Measurements from ENCODE around the gene DPY19L3. TPM values are rescaled to one million over a fixed set of nuclear protein-coding genes. Genes with fewer than 3 reads are reported as not detected.
"Not testable (repeated sequence)": the region's sequence is repeated elsewhere in the genome, so short reads cannot be mapped to it uniquely, and the experiment has no call there.

DPY19L3 gene
- total RNA-seq, 1 experiment from 2014 or later: 54.4 TPM

DNA sequence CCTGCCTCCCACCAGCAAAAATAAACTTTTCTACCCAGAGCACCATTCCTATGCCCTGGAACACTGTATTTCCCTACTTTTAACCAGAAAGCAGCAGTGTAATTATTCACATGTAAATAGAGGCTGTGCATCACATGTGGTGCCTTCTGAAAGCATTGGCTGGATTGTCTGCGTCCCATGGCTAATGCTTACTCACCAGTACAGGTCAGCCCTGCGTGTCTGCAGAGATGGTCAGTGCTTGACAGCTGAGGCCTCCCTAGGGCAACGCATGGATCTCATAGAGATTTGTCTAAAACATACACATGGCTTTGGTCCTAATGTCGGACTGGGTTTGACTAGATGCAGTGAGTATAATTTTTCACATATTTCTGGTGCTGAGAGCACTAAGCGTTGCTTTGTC, 64.2 kb downstream of the DPY19L3 start:
- in situ Hi-C loops (cut with HindIII; ENCODE audit: low pct_unique_long_range_greater_than_20kb, low sequenced_read_pairs): no loop called here
- DNase-seq (ENCODE audit: low read depth): no peak

- no peak for DNase-seq (ENCODE audit: low read depth)
- in situ Hi-C loops (cut with HindIII; ENCODE audit: low pct_unique_long_range_greater_than_20kb, low sequenced_read_pairs): no loop called here
These were observed 65.5 kb downstream of the DPY19L3 start for GRCh38 chr19:32471095-32471494.

GRCh38 chr19:32471811-32472210, 66.2 kb downstream of the DPY19L3 start:
- in situ Hi-C loops (cut with HindIII; ENCODE audit: low pct_unique_long_range_greater_than_20kb, low sequenced_read_pairs): no loop called here
- DNase-seq (ENCODE audit: low read depth): no peak

DNA sequence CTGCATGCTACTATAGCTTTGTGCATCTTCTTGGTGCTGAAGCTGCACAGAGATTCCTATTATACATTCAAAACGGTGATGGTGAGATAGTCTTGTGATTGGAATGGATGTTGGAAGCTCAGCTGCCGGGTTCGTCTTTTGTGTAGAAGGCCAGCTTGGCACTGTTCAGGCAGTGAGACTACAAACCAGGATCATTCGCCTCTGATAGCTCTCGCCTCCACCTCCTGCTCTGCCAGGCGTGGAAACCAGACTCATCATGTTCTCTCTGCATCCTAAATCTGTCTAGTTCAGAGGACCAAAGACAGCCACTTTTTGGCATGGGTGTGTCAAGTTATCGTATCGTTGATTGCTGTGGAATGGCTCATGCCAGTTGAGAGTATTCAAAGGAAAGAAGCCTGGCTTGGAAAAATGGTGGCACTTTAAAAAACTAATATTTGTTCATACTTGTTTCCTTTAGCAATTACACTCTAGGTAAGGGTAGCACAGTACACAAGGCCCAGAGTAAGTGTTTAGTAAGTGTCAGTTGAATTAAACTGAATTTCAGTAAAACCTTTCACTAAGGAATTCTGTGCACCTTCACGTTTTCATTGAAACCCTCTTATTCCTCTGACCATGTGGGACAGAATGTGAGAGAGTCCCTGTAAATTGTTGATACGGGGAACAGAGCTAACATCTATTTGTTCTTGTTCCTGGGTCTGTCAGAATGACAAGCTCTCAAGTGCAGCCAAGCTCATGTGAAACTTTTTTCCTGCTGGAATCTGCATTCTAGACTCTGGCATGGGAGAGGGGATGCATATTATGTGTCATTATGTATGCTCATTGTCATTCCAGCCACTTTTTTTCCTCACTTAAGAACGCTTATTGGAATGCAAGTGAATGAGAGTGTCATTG, 69.8 kb downstream of the DPY19L3 start:
- in situ Hi-C loops (cut with HindIII; ENCODE audit: low pct_unique_long_range_greater_than_20kb, low sequenced_read_pairs): no loop called here
- no peak for DNase-seq (ENCODE audit: low read depth)

DNA sequence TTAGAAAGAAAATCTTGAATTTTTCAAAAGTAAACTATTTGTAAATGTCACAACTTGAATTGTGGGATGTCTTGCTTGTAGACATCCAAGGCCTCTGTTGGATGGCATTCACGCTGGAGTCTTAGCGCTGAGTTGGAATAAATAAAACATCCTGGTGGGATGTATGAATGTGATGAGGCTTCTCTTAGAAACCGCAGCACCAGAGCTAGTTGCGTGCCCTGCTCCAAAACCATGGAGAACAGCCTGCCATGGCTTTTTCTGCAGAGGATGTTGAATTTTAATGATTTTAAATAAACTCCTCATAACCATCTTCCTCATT, 70.4 kb downstream of the DPY19L3 start:
- in situ Hi-C loops (cut with HindIII; ENCODE audit: low pct_unique_long_range_greater_than_20kb, low sequenced_read_pairs): no loop called here
- DNase-seq (ENCODE audit: low read depth): no peak

GRCh38 chr19:32480321-32480720, 74.8 kb downstream of the DPY19L3 start:
- in situ Hi-C loops (cut with HindIII; ENCODE audit: low pct_unique_long_range_greater_than_20kb, low sequenced_read_pairs): no loop called here
- no peak for DNase-seq (ENCODE audit: low read depth)

DNA sequence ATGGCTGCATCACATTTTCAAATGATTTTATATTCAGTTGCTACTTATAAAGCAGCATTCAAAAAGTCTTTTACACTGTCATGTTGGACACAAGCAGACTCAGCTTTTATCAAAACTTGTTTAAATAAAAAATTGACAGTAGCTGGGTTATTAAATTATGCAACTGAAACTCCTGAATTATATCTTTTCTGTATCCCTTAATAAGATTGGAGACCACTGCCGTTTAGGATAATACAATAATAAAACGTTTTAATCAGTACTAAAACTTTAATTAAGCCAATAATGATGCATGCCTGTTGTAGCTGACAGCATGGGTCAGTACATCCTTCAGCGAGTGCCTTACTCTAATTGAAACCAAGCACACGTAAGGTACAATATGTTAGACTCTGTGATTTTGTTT, 78.0 kb downstream of the DPY19L3 start:
- no peak for DNase-seq (ENCODE audit: low read depth)
- in situ Hi-C loops (cut with HindIII; ENCODE audit: low pct_unique_long_range_greater_than_20kb, low sequenced_read_pairs): no loop called here

GRCh38 chr19:32489971-32490370, 84.4 kb downstream of the DPY19L3 start:
- no peak for DNase-seq (ENCODE audit: low read depth)
- in situ Hi-C loops (cut with HindIII; ENCODE audit: low pct_unique_long_range_greater_than_20kb, low sequenced_read_pairs): no loop called here

GRCh38 chr19:32497391-32497790, 91.8 kb downstream of the DPY19L3 start:
- in situ Hi-C loops (cut with HindIII; ENCODE audit: low pct_unique_long_range_greater_than_20kb, low sequenced_read_pairs): no loop called here
- no peak for DNase-seq (ENCODE audit: low read depth)

DNA sequence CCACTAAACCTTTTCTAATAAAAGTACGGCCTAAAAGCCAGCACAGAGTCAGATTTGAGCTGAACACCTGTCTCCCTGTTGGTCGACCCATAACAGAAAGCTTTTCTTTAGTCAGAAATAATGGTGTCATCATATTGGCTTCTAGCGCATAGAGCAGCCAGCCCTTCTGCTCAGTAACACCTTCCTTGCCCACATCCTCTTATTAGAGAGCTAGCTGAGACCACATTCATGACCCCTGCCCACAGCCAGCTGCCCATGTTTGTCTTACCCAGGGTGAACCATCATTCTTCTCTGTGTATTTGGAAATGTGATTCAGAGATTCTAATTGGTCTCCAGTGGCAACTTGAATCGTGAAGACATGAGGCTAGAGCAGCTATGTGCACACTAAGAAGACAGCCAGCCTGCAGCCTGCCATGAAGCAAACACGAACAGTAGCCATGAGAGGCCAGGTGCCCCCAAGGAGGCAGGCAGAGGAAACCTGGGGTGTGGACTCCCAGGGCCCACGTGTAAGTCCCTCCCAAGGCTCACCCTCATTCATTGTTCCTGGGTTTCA, 93.2 kb downstream of the DPY19L3 start:
- in situ Hi-C loops (cut with HindIII; ENCODE audit: low pct_unique_long_range_greater_than_20kb, low sequenced_read_pairs): no loop called here
- no peak for DNase-seq (ENCODE audit: low read depth)

DNA sequence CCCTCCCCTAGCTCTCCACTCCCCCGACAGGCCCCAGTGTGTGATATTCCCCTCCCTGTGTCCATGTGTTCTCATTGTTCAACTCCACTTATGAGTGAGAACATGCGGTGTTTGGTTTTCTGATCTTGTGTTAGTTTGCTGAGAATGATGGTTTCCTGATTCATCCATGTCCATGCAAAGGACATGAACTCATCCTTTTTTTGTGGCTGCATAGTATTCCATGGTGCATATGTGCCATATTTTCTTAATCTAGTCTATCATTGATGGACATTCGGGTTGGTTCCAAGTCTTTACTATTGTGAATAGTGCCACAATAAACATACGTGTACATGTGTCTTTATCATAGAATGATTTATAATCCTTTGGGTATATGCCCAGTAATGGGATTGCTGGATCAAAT, 106.9 kb downstream of the DPY19L3 start:
- in situ Hi-C loops (cut with HindIII; ENCODE audit: low pct_unique_long_range_greater_than_20kb, low sequenced_read_pairs); DNase-seq (ENCODE audit: low read depth): not testable (repeated sequence)

GRCh38 chr19:32519023-32519422, 113.5 kb downstream of the DPY19L3 start:
- no peak for DNase-seq (ENCODE audit: low read depth)
- in situ Hi-C loops (cut with HindIII; ENCODE audit: low pct_unique_long_range_greater_than_20kb, low sequenced_read_pairs): no loop called here

GRCh38 chr19:32522967-32523366, 117.4 kb downstream of the DPY19L3 start:
- in situ Hi-C loops (cut with HindIII; ENCODE audit: low pct_unique_long_range_greater_than_20kb, low sequenced_read_pairs): no loop called here
- no peak for DNase-seq (ENCODE audit: low read depth)

DNA sequence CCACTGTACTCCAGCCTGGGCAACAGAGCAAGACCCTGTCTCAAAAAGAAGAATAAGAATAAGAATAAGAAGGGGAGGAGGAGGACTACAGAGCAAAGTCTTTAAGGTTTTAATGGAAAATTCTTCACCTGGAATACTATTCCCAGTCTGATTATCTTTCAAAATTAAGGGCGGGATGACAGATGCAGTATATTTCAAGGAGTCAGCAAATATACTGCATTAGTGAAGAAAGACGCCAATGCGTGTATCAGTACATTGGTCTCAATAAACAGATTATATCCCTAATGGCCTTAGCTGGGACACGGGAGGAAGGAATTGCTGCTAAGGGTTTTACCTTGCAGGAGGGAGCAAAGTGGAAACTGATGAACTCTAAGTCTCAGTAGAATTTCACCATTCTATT, 121.3 kb downstream of the DPY19L3 start:
- DNase-seq (ENCODE audit: low read depth): no peak
- in situ Hi-C loops (cut with HindIII; ENCODE audit: low pct_unique_long_range_greater_than_20kb, low sequenced_read_pairs): no loop called here

- DNase-seq (ENCODE audit: low read depth): no peak
- in situ Hi-C loops (cut with HindIII; ENCODE audit: low pct_unique_long_range_greater_than_20kb, low sequenced_read_pairs): no loop called here
These were observed 125.2 kb downstream of the DPY19L3 start for GRCh38 chr19:32530773-32531172.

DNA sequence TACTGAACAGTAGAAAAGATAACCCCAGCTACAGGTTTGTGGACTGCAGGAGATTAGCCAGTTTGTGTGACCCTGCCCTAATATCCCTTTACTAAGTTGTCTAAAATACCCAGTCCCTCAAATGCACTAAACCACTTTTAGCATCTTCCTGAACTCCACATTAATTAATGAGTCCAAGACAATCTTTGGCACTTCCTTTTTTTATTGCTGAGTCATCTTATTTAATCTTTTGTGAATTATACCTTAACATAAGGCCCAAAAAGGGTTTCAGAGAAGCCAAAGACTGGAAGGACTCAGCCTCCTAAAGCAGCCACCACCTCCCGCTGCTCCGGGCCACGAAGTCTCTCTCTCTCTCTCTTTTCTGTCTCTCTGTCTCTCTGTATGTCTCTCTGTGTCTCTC, 126.7 kb downstream of the DPY19L3 start:
- no peak for DNase-seq (ENCODE audit: low read depth)
- in situ Hi-C loops (cut with HindIII; ENCODE audit: low pct_unique_long_range_greater_than_20kb, low sequenced_read_pairs): no loop called here
